ENCODE results near the gene LSR.

The LSR gene

GRCh38 chr19:35209646-35210045, 39.2 kb upstream of the LSR start:
- TF ChIP-seq CTCF (IDR thresholded peaks at IDR 0.05; ENCODE audit: low read depth, low read length): no peak

GRCh38 chr19:35211545-35212230, 37.1 kb upstream of the LSR start:
- H3K4me3 ChIP-seq (ENCODE audit: low read depth, low read length): no peak overlapping the region
- TF ChIP-seq MAX (IDR thresholded peaks at IDR 0.05; ENCODE audit: low read depth, low read length): no peak
- no peak for TF ChIP-seq POLR2A (IDR thresholded peaks at IDR 0.05; ENCODE audit: extremely low read depth, insufficient read length)
- no peak for TF ChIP-seq CTCF (IDR thresholded peaks at IDR 0.05; ENCODE audit: low read depth, low read length)
- no peak for TF ChIP-seq MYC (IDR thresholded peaks at IDR 0.05; ENCODE audit: low read depth, low read length)
- peak; percentile 40 for DNase-seq (ENCODE audit: low read depth)

More at GRCh38 chr19:35209646-35210045, 39.2 kb upstream of the LSR start:
- DNase-seq (ENCODE audit: low read depth): no peak
- H3K4me3 ChIP-seq (ENCODE audit: low read depth, low read length): no peak overlapping the region

GRCh38 chr19:35212241-35212640, 36.6 kb upstream of the LSR start:
- TF ChIP-seq MAX (IDR thresholded peaks at IDR 0.05; ENCODE audit: low read depth, low read length) (no peak), CTCF (IDR thresholded peaks at IDR 0.05; ENCODE audit: low read depth, low read length) (no peak), MYC (IDR thresholded peaks at IDR 0.05; ENCODE audit: low read depth, low read length) (no peak), POLR2A (IDR thresholded peaks at IDR 0.05; ENCODE audit: extremely low read depth, insufficient read length) (no peak)
- DNase-seq (ENCODE audit: low read depth): no peak
- no peak overlapping the region for H3K4me3 ChIP-seq (ENCODE audit: low read depth, low read length)

GRCh38 chr19:35213663-35214632, 34.9 kb upstream of the LSR start:
- peak; percentile 71 for DNase-seq (ENCODE audit: low read depth)
- no peak overlapping the region for H3K4me3 ChIP-seq (ENCODE audit: low read depth, low read length)
- no peak for TF ChIP-seq MYC (IDR thresholded peaks at IDR 0.05; ENCODE audit: low read depth, low read length)
- peak; percentile 66 for TF ChIP-seq MAX (IDR thresholded peaks at IDR 0.05; ENCODE audit: low read depth, low read length)

GRCh38 chr19:35214766-35215422, 33.9 kb upstream of the LSR start:
- no peak overlapping the region for H3K4me3 ChIP-seq (ENCODE audit: low read depth, low read length)
- TF ChIP-seq POLR2A (IDR thresholded peaks at IDR 0.05; ENCODE audit: extremely low read depth, insufficient read length) (no peak), MYC (IDR thresholded peaks at IDR 0.05; ENCODE audit: low read depth, low read length) (no peak), MAX (IDR thresholded peaks at IDR 0.05; ENCODE audit: low read depth, low read length) (no peak), CTCF (IDR thresholded peaks at IDR 0.05; ENCODE audit: low read depth, low read length) (no peak)
- DNase-seq (ENCODE audit: low read depth): no peak

Data from NB4 (cell line).